ENCODE results near the gene HFM1.

DNA sequence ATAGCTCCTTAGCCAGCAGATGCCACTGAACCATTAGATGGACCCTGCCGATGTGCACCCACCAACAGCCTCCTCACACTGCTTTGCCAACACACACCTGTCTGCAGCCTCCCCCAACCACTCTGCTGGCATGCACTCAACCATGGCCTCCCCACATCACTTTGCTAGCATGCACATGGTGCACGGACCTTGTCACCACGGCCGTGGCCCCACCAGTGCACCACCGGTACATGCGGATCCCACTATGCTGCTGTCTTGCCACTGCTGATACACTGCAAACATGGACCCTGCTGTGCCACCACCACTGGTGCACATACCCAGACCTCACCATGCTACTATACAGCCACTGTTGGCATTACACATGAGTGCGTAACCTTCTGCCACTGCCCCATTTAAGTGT lies 66.1 kb downstream of the HFM1 start:
- TF ChIP-seq, protein P1, sequence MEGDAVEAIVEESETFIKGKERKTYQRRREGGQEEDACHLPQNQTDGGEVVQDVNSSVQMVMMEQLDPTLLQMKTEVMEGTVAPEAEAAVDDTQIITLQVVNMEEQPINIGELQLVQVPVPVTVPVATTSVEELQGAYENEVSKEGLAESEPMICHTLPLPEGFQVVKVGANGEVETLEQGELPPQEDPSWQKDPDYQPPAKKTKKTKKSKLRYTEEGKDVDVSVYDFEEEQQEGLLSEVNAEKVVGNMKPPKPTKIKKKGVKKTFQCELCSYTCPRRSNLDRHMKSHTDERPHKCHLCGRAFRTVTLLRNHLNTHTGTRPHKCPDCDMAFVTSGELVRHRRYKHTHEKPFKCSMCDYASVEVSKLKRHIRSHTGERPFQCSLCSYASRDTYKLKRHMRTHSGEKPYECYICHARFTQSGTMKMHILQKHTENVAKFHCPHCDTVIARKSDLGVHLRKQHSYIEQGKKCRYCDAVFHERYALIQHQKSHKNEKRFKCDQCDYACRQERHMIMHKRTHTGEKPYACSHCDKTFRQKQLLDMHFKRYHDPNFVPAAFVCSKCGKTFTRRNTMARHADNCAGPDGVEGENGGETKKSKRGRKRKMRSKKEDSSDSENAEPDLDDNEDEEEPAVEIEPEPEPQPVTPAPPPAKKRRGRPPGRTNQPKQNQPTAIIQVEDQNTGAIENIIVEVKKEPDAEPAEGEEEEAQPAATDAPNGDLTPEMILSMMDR (IDR thresholded peaks at IDR 0.05; ENCODE audit: low read depth, low read length, poor library complexity, severe bottlenecking): peak; percentile 8
- TF ChIP-seq EZH2phosphoT487 (IDR thresholded peaks at IDR 0.05; ENCODE audit: borderline replicate concordance, low read length): no peak

Measured in DOHH2 (cell line).